ENCODE measurements around the gene STARD10.
"Not testable (repeated sequence)": the region's sequence is repeated elsewhere in the genome, so short reads cannot be mapped to it uniquely, and the experiment has no call there.

DNA sequence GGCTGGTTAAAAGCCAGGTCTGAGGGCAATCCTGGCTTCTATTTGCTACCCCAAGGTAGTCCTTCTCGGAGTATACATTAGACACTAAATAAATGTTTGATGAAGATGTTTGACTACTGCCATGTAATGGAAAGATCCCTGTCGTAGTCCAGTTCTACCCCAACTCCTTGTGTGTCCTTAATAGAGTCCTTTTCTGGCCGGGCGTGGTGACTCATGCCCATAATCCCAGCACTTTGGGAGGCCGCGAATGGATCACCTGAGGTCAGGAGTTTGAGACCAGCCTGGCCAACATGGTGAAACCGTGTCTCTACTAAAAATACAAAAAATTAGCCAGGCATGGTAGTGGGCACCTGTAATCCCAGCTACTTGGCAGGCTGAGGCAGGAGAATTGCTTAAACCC, 2.6 kb downstream of the STARD10 start:
- TF ChIP-seq CTCF, POLR2A (IDR thresholded peaks at IDR 0.05): not testable (repeated sequence)

Data from esophagus squamous epithelium (tissue), 4 donors.